K562 (cell line): ENCODE results near the gene ERGIC1. TPM values are rescaled to one million over a fixed set of nuclear protein-coding genes. Genes with fewer than 3 reads are reported as not detected.

Experiments used
- ATAC-seq: fragments of 200-7000 bp; cut with Tn5 transposase; 3 replicates; pipeline ENCODE4 v1.9.1; 2020; ENCODE audit warnings: moderate library complexity
- BruUV-seq: library from RNA; stranded (reverse); fragments of 400-500 nt; replicated peaks from 2 replicates; lab custom pipeline; 2021; lab: Mats Ljungman, UMichigan
- CTCF ChIA-PET: fragments of 300-600 bp; formaldehyde crosslinking; extraction: SDS; loops from one replicate; lab custom pipeline; 2021; ENCODE audit warnings: low intra/inter-chr PET ratio; lab: Yijun Ruan, JAX
- POLR2A ChIA-PET: fragments of 300-600, 350-650 bp; sonication (Branson Sonifier 250); formaldehyde crosslinking; extraction: SDS; loops from one replicate; lab custom pipeline; 2021; ENCODE audit warnings: antibody characterized with exemption, inconsistent platforms; lab: Yijun Ruan, JAX
- DNase-seq, 4 experiments: peaks; one replicate each; pipeline versions ENCODE4 v3.0.0 to v3.0.0-alpha.2; 2011 to 2018; ENCODE audit warnings: low spot score in 3 of 4, mixed read lengths in 3 of 4; ENCODE audit errors: extremely low read depth in 1 of 4
- FAIRE-seq: peaks from 2 replicates; lab custom pipeline; 2011; peaks lifted over from hg19 to GRCh38; lab: Jason Lieb, UNC
- H2AFZ ChIP-seq: 2 replicates; pipeline ENCODE4 v1.6.0; 2011; ENCODE audit warnings: low read depth, low read length, control low read depth, inconsistent platforms
- H3K27ac ChIP-seq: fragments of 200-600 bp; 3 replicates; pipeline ENCODE4 v1.8.0; 2011; ENCODE audit warnings: low read depth, mild to moderate bottlenecking, control low read depth, inconsistent platforms, low read length, moderate library complexity, mixed read lengths; ENCODE audit errors: extremely low read depth
- H3K27me3 ChIP-seq, 2 experiments: fragments of 300-600 bp in 1 of 2; 2 replicates in 1 of 2; 3 replicates in 1 of 2; pipeline versions ENCODE4 v1.6.0 to v1.8.0; 2011; ENCODE audit warnings: inconsistent platforms in 2 of 2, low read length in 2 of 2, mild to moderate bottlenecking in 1 of 2, mixed read lengths in 1 of 2, moderate library complexity in 1 of 2; ENCODE audit not compliant: control insufficient read depth in 2 of 2, insufficient read depth in 2 of 2
- H3K36me3 ChIP-seq: fragments of 300-600 bp; 3 replicates; pipeline ENCODE4 v1.8.0; 2011; ENCODE audit warnings: mild to moderate bottlenecking, low read length, inconsistent platforms; ENCODE audit not compliant: control insufficient read depth, insufficient read depth
- H3K4me1 ChIP-seq, 2 experiments: fragments of 200-600 bp in 1 of 2; replicated peaks in 1 of 2; 2 replicates in 1 of 2; 3 replicates in 1 of 2; pipeline versions ENCODE4 v1.5.1 to v1.8.0; 2011; ENCODE audit warnings: inconsistent platforms in 2 of 2, low read length in 2 of 2, mild to moderate bottlenecking in 1 of 2, mixed read lengths in 1 of 2, moderate library complexity in 1 of 2; ENCODE audit not compliant: control insufficient read depth in 2 of 2, insufficient read depth in 2 of 2
- H3K4me2 ChIP-seq: 2 replicates; pipeline ENCODE4 v1.6.1; 2011; ENCODE audit warnings: low read length, control low read depth, inconsistent platforms, mixed read lengths; ENCODE audit not compliant: insufficient read depth
- H3K4me3 ChIP-seq: fragments of 200-600 bp; sonication (generic), shearing (Covaris generic); 2 replicates; pipeline ENCODE4 v1.5.1; 2016; ENCODE audit warnings: control low read depth, inconsistent platforms
- H3K79me2 ChIP-seq: fragments of 200-600 bp; 3 replicates; pipeline ENCODE4 v1.8.0; 2011; ENCODE audit warnings: low read length, inconsistent platforms; ENCODE audit not compliant: control insufficient read depth, insufficient read depth
- H3K9ac ChIP-seq, 2 experiments: 2 replicates each; pipeline versions ENCODE4 v1.6.0 to v1.6.1; 2011; ENCODE audit warnings: low read depth in 2 of 2, low read length in 2 of 2, control low read depth in 1 of 2, inconsistent platforms in 1 of 2, mild to moderate bottlenecking in 1 of 2, mixed read lengths in 1 of 2; ENCODE audit not compliant: insufficient read depth in 1 of 2
- H3K9me1 ChIP-seq: one replicate; pipeline ENCODE4 v1.6.0; 2011; ENCODE audit warnings: inconsistent platforms, mild to moderate bottlenecking, low read length, moderate library complexity; ENCODE audit not compliant: control insufficient read depth, insufficient read depth
- H3K9me3 ChIP-seq: replicated peaks from 2 replicates; pipeline ENCODE4 v1.5.1; 2011; ENCODE audit warnings: low read depth, low read length, inconsistent platforms; ENCODE audit not compliant: control insufficient read depth, insufficient read depth
- H4K20me1 ChIP-seq: replicated peaks from 2 replicates; pipeline ENCODE4 v1.6.1; 2011; ENCODE audit warnings: low read length, inconsistent platforms, mixed read lengths; ENCODE audit not compliant: control insufficient read depth, insufficient read depth
- ARHGAP35 ChIP-seq: fragments of 450-650 bp; IDR thresholded peaks from 2 replicates; pipeline ENCODE4 v1.6.1; 2018; ENCODE audit not compliant: partially characterized antibody
- BACH1 ChIP-seq: fragments of 200-800 bp; sonication (Bioruptor generic); IDR thresholded peaks from 2 replicates; pipeline ENCODE4 v1.6.1; 2016; ENCODE audit warnings: missing genetic modification characterization, missing compliant biosample characterization
- KAT2B ChIP-seq: IDR thresholded peaks from one replicate; pipeline ENCODE4 v1.6.1; 2012; ENCODE audit warnings: low read depth, mild to moderate bottlenecking, control low read depth, inconsistent platforms, low read length, moderate library complexity
- MTA3 ChIP-seq: fragments of 450-650 bp; formaldehyde crosslinking; IDR thresholded peaks from 2 replicates; pipeline ENCODE4 v1.6.1; 2017; ENCODE audit warnings: mild to moderate bottlenecking, borderline replicate concordance
- NKRF ChIP-seq: fragments of 450-650 bp; IDR thresholded peaks from 2 replicates; pipeline ENCODE4 v1.6.1; 2016; ENCODE audit warnings: borderline replicate concordance
- RCOR1 ChIP-seq, 2 experiments: IDR thresholded peaks; 2 replicates each; pipeline ENCODE4 v1.6.1; 2012; ENCODE audit warnings: low read depth in 2 of 2, low read length in 2 of 2, borderline replicate concordance in 1 of 2, improper control_type of control experiment in 1 of 2
- WGBS: fragments of 100-300 bp; shearing (Covaris generic); methylation state at CpG from one replicate; pipeline ENCODE4 v1.1.6; 2016; ENCODE audit warnings: low coverage, mixed read lengths; ENCODE audit not compliant: insufficient coverage; ENCODE audit errors: missing lambda C conversion rate; 5-methylcytosine and 5-hydroxymethylcytosine counted together
- in situ Hi-C: fragments of 300-500 bp; cut with MboI; formaldehyde crosslinking; loops from 4 replicates; pipeline ENCODE4 v1.15.0; 2018; ENCODE audit warnings: inconsistent platforms, mixed read lengths
- intact Hi-C: fragments of 100-400 bp; cut with micrococcal nuclease; formaldehyde crosslinking; loops from 2 replicates; pipeline ENCODE4 v1.14.2; 2022
- polyA plus RNA-seq, 8 experiments: library from polyadenylated mRNA; depleted of rRNA in 4 of 8; stranded (reverse) in 5 of 8; unstranded in 3 of 8; fragments of >200 nt; fragmentation: Nextera tagmentation in 2 of 8; fragmentation: Illumina TruSeq in 1 of 8; extraction: Ambion mirVana in 2 of 8; extraction: Trizol in 1 of 8; gene quantifications; 2 replicates each; pipeline versions ENCODE4 v1.2.1 to v1.2.3, GENCODE V29; 2011 to 2014; ENCODE audit warnings: inconsistent platforms in 1 of 8, missing spikeins in 1 of 8
- total RNA-seq, 7 experiments: library from RNA; depleted of rRNA in 6 of 7; stranded (reverse); fragments of >200 nt in 6 of 7; fragmentation: Illumina TruSeq in 2 of 7; extraction: Trizol in 2 of 7; gene quantifications; 2 replicates each; pipeline versions ENCODE4 v1.2.1 to v1.2.3, GENCODE V29; 2011 to 2021; ENCODE audit warnings: low replicate concordance in 1 of 7
- TF ChIP-seq, protein P1 (sequence below): fragments of 250-450 bp; sonication (Bioruptor Pico); IDR thresholded peaks from 2 replicates; pipeline ENCODE4 v1.5.0; 2021
- TF ChIP-seq, protein P2 (sequence below): fragments of 250-450 bp; sonication (Bioruptor Pico); IDR thresholded peaks from 2 replicates; pipeline ENCODE4 v1.5.0; 2020; ENCODE audit warnings: mild to moderate bottlenecking, borderline replicate concordance

Gene ERGIC1
- total and polyA plus RNA-seq, 9 of the 15 experiments (the other 6 are each of a cell fraction or from before 2014, with no cell fraction given), result 5.5 to 68.4 (median 36.4) TPM

DNA sequence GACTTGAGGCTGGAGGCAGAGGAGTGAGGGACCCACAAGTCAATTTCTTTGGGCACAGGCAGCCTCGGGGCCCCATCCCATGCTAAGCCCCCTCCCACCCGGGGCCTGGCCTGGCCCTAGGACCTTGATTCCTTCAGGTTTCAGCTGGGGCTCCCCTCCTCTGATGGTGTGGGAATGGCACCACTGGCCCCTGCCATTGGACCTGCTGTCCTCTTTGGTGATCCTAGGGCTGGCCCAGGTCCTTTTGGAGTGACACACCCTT, 10.5 kb downstream of the ERGIC1 start:
- DNase-seq, result no peak
- TF ChIP-seq BACH1 (tag), result no peak
- no peak for TF ChIP-seq KAT2B
- TF ChIP-seq NKRF, result no peak
- TF ChIP-seq, protein P1, sequence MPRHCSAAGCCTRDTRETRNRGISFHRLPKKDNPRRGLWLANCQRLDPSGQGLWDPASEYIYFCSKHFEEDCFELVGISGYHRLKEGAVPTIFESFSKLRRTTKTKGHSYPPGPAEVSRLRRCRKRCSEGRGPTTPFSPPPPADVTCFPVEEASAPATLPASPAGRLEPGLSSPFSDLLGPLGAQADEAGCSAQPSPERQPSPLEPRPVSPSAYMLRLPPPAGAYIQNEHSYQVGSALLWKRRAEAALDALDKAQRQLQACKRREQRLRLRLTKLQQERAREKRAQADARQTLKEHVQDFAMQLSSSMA, result no peak
- no peak for TF ChIP-seq MTA3
- TF ChIP-seq ARHGAP35, result no peak
- TF ChIP-seq RCOR1 (IDR thresholded peaks at IDR 0.05; ENCODE audit: borderline replicate concordance in 1 of 2, low read depth in 2 of 2, low read length in 2 of 2), result no peak
- TF ChIP-seq, protein P2, sequence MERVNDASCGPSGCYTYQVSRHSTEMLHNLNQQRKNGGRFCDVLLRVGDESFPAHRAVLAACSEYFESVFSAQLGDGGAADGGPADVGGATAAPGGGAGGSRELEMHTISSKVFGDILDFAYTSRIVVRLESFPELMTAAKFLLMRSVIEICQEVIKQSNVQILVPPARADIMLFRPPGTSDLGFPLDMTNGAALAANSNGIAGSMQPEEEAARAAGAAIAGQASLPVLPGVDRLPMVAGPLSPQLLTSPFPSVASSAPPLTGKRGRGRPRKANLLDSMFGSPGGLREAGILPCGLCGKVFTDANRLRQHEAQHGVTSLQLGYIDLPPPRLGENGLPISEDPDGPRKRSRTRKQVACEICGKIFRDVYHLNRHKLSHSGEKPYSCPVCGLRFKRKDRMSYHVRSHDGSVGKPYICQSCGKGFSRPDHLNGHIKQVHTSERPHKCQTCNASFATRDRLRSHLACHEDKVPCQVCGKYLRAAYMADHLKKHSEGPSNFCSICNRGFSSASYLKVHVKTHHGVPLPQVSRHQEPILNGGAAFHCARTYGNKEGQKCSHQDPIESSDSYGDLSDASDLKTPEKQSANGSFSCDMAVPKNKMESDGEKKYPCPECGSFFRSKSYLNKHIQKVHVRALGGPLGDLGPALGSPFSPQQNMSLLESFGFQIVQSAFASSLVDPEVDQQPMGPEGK (CRISPR knock-in tag), result no peak
- no peak overlapping the region for H3K27ac ChIP-seq
- CTCF ChIA-PET, result no interaction called here
- H3K79me2 ChIP-seq, result peaks cover 5% of the 10 kb centered on the region; the same call in 2 of the 3 replicates
- peaks cover 8% of the 10 kb centered on the region; the same call in 2 of the 3 replicates for H3K36me3 ChIP-seq
- no TSS peak for BruUV-seq
- H4K20me1 ChIP-seq, result peaks cover 18% of the 10 kb centered on the region
- no peak for FAIRE-seq
- POLR2A ChIA-PET, result interaction anchor here (1.0 kb wide), 1 partner anchor 9 kb away, joined by 4 read pairs; no protein-coding TSS in a partner anchor
- peaks cover 0 to 6% of the 10 kb centered on the region in 2 experiments; a peak in 2 of 5 replicates for H3K4me1 ChIP-seq
- H3K4me3 ChIP-seq, result no peak overlapping the region
- no peak overlapping the region for H3K9ac ChIP-seq
- H3K27me3 ChIP-seq, result no peaks in the 10 kb centered on the region
- ATAC-seq, result no peak
- peaks cover 5% of the 10 kb centered on the region for H3K9me1 ChIP-seq
- intact Hi-C loops (no loop called here), in situ Hi-C loops (no loop called here)
- 42% methylated on average over 2 of the region's 2 CpGs for WGBS
- H3K9me3 ChIP-seq, result no peaks in the 10 kb centered on the region
- no peak overlapping the region for H2AFZ ChIP-seq
- no peak overlapping the region for H3K4me2 ChIP-seq
